ENCODE measurements around the gene TRMT112.

- TF ChIP-seq CTCF (IDR thresholded peaks at IDR 0.05; ENCODE audit: poor library complexity) (peak; percentile 42), EZH2 (IDR thresholded peaks at IDR 0.05; ENCODE audit: borderline replicate concordance) (no peak)
Measured at GRCh38 chr11:64331569-64332371, 14.4 kb upstream of the TRMT112 start.
